NCI-H460 (cell line): Measurements from ENCODE around the gene SLC30A3. TPM values are rescaled to one million over a fixed set of nuclear protein-coding genes. Genes with fewer than 3 reads are reported as not detected.
"Not testable (repeated sequence)": the region's sequence is repeated elsewhere in the genome, so short reads cannot be mapped to it uniquely, and the experiment has no call there.

Source experiments
- DNase-seq: peaks from one replicate; pipeline ENCODE4 v3.0.0-alpha.2; 2016; ENCODE audit warnings: low read depth; ENCODE audit errors: extremely low read depth
- total RNA-seq: library from RNA; depleted of rRNA; stranded (reverse); fragments of >200 nt; shearing (Covaris generic); gene quantifications from 2 replicates; pipeline ENCODE4 v1.2.3, GENCODE V29; 2014

SLC30A3 gene
- total RNA-seq, 1 experiment from 2014 or later = 0.50 TPM

GRCh38 chr2:27288610-27289009 is 25.8 kb upstream of the SLC30A3 start:
- no peak for DNase-seq

- DNase-seq = no peak
These were observed 22.6 kb upstream of the SLC30A3 start for GRCh38 chr2:27285481-27285880.

GRCh38 chr2:27284996-27285395 is 22.1 kb upstream of the SLC30A3 start:
- DNase-seq = no peak

GRCh38 chr2:27282892-27283291 is 20.0 kb upstream of the SLC30A3 start:
- no peak for DNase-seq

GRCh38 chr2:27281855-27282559 is 19.2 kb upstream of the SLC30A3 start, which contains the start of gene TRIM54:
TRIM54 (plus strand) TSS chr2:27282429; CDS start chr2:27282732, 303 bp downstream.
- no peak for DNase-seq

GRCh38 chr2:27281442-27281841 is 18.6 kb upstream of the SLC30A3 start:
- no peak for DNase-seq

GRCh38 chr2:27280826-27281225 is 18.0 kb upstream of the SLC30A3 start:
- no peak for DNase-seq

- no peak for DNase-seq
These were observed 15.2 kb upstream of the SLC30A3 start for GRCh38 chr2:27278010-27278409.

- DNase-seq = no peak
These were observed 12.6 kb upstream of the SLC30A3 start, which contains the start of gene DNAJC5G for GRCh38 chr2:27275211-27276150. DNAJC5G (plus strand) TSS chr2:27275433; CDS start chr2:27276729, 1,296 bp downstream.

GRCh38 chr2:27272537-27273522 is 10.0 kb upstream of the SLC30A3 start:
- not testable (repeated sequence) for DNase-seq

- no peak for DNase-seq
These were observed 8.9 kb upstream of the SLC30A3 start for GRCh38 chr2:27271631-27272340.

GRCh38 chr2:27270670-27271069 is 7.8 kb upstream of the SLC30A3 start:
- DNase-seq = no peak

GRCh38 chr2:27270131-27270530 is 7.3 kb upstream of the SLC30A3 start:
- no peak for DNase-seq

- DNase-seq = not testable (repeated sequence)
These were observed 5.4 kb upstream of the SLC30A3 start for GRCh38 chr2:27268296-27268695.

GRCh38 chr2:27265536-27265870 is 2.7 kb upstream of the SLC30A3 start:
- no peak for DNase-seq

- peak; percentile 66 for DNase-seq
These were observed 2.1 kb upstream of the SLC30A3 start for GRCh38 chr2:27264753-27265535.

GRCh38 chr2:27264253-27264752 is 1.5 kb upstream of the SLC30A3 start:
- no peak for DNase-seq

GRCh38 chr2:27263287-27264252 is 723 bp upstream of the SLC30A3 start:
- no peak for DNase-seq
